ENCODE measurements around the gene HIVEP3. TPM values are rescaled to one million over a fixed set of nuclear protein-coding genes. Genes with fewer than 3 reads are reported as not detected.

HIVEP3 gene
- total RNA-seq, 2 donors from 2014 or later: 3.4 to 4.0 TPM

DNA sequence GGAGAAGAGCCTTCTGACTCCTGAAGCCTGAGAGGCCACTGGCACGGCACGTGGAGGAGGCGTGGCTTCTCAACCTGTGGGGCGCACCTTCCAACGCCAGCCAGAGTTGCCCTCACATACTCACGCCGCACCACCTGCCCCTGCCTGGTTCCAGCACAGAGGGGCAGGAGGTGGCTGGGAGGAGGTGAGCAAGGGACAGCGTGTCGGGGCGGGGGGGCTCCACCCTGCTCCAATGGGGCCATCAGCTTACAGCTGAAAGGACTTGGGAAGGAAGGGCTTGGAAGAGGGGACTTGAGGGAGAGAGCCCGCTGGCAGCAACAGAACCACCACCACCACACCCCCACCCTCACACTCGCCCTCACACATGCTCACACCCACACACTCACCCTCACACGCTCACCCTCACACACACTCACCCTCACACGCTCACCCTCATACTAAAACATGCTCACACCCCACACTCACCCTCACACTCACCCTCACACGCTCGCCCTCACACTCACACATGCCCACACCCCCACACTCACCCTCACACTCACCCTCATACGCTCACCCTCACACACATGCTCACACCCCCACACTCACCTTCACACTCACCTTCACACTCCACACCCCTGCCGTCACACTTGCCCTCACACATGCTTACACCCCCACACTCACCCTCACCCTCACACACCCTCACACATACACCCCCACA, 392.7 kb downstream of the HIVEP3 start:
- intact Hi-C loops (cut with DNase I): no loop called here
- H3K9me3 ChIP-seq: no peaks in the 10 kb centered on the region
- no peak overlapping the region for H3K4me3 ChIP-seq
- DNase-seq (no peak), ATAC-seq (no peak)
- TF ChIP-seq POLR2A (IDR thresholded peaks at IDR 0.05): no peak
- TF ChIP-seq, protein P1, sequence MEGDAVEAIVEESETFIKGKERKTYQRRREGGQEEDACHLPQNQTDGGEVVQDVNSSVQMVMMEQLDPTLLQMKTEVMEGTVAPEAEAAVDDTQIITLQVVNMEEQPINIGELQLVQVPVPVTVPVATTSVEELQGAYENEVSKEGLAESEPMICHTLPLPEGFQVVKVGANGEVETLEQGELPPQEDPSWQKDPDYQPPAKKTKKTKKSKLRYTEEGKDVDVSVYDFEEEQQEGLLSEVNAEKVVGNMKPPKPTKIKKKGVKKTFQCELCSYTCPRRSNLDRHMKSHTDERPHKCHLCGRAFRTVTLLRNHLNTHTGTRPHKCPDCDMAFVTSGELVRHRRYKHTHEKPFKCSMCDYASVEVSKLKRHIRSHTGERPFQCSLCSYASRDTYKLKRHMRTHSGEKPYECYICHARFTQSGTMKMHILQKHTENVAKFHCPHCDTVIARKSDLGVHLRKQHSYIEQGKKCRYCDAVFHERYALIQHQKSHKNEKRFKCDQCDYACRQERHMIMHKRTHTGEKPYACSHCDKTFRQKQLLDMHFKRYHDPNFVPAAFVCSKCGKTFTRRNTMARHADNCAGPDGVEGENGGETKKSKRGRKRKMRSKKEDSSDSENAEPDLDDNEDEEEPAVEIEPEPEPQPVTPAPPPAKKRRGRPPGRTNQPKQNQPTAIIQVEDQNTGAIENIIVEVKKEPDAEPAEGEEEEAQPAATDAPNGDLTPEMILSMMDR (IDR thresholded peaks at IDR 0.05): no peak
- H3K27ac ChIP-seq: no peak overlapping the region
- no peaks in the 10 kb centered on the region for H3K27me3 ChIP-seq
- WGBS, 2 donors: 77 to 87% methylated on average over 12 to 18 of the region's 18 CpGs
- H3K4me1 ChIP-seq: no peaks in the 10 kb centered on the region
- no peaks in the 10 kb centered on the region for H3K36me3 ChIP-seq (replicated peaks in 1 of 2; ENCODE audit: insufficient read depth in 1 of 2, low read depth in 2 of 2)

DNA sequence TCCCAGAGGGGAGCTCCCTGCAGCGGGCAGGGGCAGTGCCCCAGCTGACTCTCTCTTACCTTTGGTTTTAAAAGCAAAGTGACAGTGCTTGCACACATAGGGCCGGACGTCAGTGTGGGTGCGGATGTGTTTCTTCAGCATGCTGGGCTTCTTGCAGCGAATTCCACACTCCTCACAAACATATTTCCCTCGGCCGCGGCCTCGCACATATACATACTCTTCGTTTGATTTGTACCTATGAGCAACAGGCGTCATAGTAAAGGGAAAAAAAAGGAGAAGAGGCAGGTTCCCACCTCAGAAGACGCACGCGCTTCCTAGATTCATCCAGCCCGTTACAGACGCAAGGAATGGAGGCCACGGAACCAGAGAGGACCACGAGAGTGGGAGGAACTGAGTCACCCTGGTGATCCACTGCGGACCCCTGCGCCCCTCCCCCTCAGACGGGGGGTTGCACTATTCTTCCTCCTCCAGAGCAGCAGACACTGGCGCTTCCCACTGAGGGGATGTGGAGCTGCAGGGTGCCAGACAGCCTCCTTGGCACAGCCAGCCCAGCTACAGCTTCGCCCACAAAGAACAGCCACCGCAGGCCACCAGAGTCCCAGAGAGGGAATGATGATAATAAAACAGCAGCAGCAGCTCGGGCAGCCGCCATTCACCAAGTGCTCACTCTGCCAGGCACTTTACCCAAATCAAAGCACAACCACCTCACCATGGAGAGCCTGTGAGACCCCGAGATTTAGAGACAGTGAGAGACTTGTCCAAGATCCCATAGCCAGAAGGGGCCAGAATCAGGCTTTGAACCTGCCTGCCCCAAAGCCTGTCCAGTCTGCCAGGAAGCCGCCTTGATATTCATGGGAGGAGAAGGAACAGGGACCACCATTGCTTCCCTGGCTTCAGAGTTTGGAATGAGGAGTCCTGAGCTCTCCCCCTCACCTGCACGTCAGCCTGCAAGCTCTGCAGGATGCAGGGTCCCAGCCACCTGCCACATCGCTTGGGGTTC, 393.7 kb downstream of the HIVEP3 start:
- intact Hi-C loops (cut with DNase I): no loop called here
- no peaks in the 10 kb centered on the region for H3K36me3 ChIP-seq (replicated peaks in 1 of 2; ENCODE audit: insufficient read depth in 1 of 2, low read depth in 2 of 2)
- H3K4me1 ChIP-seq: no peaks in the 10 kb centered on the region
- DNase-seq: no peak
- WGBS, 2 donors: 87 to 91% methylated on average over 22 to 30 of the region's 30 CpGs
- H3K27ac ChIP-seq: no peak overlapping the region
- no peak for TF ChIP-seq POLR2A (IDR thresholded peaks at IDR 0.05)
- TF ChIP-seq, protein P1 (IDR thresholded peaks at IDR 0.05): no peak
- ATAC-seq: no peak
- no peaks in the 10 kb centered on the region for H3K9me3 ChIP-seq
- no peaks in the 10 kb centered on the region for H3K27me3 ChIP-seq
- no peak overlapping the region for H3K4me3 ChIP-seq

DNA sequence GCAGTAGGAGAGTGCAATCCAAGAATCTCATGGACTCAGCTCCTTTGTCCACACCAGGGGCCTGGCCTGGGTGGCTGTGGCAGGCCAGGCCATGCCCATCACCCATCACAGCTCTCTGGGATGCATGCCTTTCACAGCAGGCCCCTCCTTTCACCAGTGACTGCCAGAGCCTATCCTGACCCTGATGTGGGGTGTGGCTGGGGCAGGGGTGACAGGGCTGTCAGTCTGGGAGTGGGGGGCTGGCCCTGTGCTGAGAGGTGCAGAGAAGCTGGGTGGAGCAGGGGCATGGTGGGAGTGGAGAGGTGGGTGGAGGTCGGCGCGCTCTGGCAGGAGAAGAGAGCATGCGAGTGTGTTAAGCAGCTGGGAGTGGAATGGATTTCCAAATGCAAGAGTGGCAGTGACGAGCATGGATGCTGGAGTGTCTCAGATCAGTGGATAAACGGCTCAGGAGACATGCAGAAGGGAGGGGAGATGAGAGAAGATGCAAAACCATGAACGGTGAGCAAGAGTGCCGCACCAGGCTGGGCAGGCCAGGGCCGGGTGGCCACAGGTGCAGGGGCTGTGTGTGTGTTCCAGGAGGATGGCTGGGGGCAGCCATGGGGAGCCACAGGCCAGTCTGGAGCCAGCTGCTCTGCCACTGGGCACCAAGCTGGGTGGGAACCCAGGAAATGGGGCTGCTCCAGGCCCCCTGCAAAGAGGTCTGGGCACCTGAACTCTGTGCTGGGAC, 394.6 kb downstream of the HIVEP3 start:
- Histone ChIP-seq H3K36me3 (replicated peaks in 1 of 2; ENCODE audit: insufficient read depth in 1 of 2, low read depth in 2 of 2) (no peaks in the 10 kb centered on the region), H3K4me3 (no peak overlapping the region), H3K9me3 (no peaks in the 10 kb centered on the region), H3K4me1 (no peaks in the 10 kb centered on the region), H3K27ac (no peak overlapping the region), H3K27me3 (no peaks in the 10 kb centered on the region)
- 82 to 87% methylated on average over 9 of the region's 9 CpGs for WGBS, 2 donors
- TF ChIP-seq POLR2A (IDR thresholded peaks at IDR 0.05): no peak
- TF ChIP-seq, protein P1 (IDR thresholded peaks at IDR 0.05): no peak
- no peak for ATAC-seq
- intact Hi-C loops (cut with DNase I): no loop called here
- DNase-seq: no peak

DNA sequence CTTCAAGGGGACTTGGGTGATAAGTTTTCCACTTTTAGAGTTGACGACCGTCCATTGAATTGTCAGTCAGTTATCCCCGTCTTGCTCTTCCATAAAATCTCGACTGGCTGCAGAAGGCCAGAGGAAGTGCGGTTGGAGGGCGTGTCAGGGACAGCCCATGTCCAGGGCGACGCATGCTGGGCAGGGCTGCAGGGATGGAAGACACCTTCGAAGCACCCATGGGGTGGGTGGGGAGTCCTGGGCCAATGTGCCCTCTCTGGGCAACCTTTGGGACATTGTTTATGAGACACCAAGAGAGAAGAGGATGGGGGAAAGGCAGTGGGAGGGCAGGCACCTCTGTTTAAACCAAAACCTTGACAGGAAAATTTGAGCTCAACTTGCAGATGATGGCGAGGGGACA, 395.7 kb downstream of the HIVEP3 start:
- DNase-seq (no peak), ATAC-seq (no peak)
- Histone ChIP-seq H3K27me3 (no peaks in the 10 kb centered on the region), H3K27ac (no peak overlapping the region), H3K4me1 (peaks cover 10% of the 10 kb centered on the region), H3K36me3 (replicated peaks in 1 of 2; ENCODE audit: insufficient read depth in 1 of 2, low read depth in 2 of 2) (no peaks in the 10 kb centered on the region), H3K4me3 (no peak overlapping the region), H3K9me3 (no peaks in the 10 kb centered on the region)
- intact Hi-C loops (cut with DNase I): no loop called here
- WGBS, 2 donors: 83 to 84% methylated on average over 10 of the region's 10 CpGs
- no peak for TF ChIP-seq POLR2A (IDR thresholded peaks at IDR 0.05)
- TF ChIP-seq, protein P1 (IDR thresholded peaks at IDR 0.05): no peak

All from body of pancreas (tissue), 4 donors.